ENCODE data around the gene FMNL1.

DNA sequence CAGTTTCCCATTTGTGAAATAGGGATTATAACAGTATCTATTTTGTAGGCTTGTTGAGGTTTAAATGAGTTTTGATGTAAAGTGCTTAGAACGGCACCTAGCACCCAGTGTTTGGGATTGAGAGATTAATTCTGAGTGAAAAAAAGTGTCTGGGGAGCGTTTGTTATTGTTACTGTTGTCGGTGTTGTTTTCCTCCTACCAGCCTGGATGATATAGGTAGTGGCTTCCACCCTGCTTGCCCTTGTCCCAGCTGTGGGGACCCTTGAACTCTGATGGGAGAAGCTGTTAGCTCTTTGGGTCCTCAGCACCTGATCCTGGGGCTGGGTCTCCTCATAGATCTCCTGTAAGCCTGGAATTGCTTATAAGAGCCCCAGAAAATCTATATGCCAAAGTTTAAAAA lies 4.9 kb downstream of the FMNL1 start:
- TF ChIP-seq POLR2A (IDR thresholded peaks at IDR 0.05; ENCODE audit: low read depth, low read length), result no peak
- no peak for TF ChIP-seq POLR2AphosphoS5 (IDR thresholded peaks at IDR 0.05; ENCODE audit: low read depth, low read length)
- no peak for TF ChIP-seq TAF1 (IDR thresholded peaks at IDR 0.05; ENCODE audit: borderline replicate concordance, low read depth, low read length)
